Measurements from ENCODE around the gene SCART1. TPM values are rescaled to one million over a fixed set of nuclear protein-coding genes. Genes with fewer than 3 reads are reported as not detected.
"Not testable (repeated sequence)": the region's sequence is repeated elsewhere in the genome, so short reads cannot be mapped to it uniquely, and the experiment has no call there.

SCART1 gene
- total RNA-seq, 2 experiments from 2014 or later = 5.0 to 5.2 TPM

GRCh38 chr10:133411523-133412380, 42.0 kb upstream of the SCART1 start:
- H3K27ac Mint-ChIP-seq = no peak overlapping the region
- no peaks in the 10 kb centered on the region for H3K27me3 ChIP-seq (ENCODE audit: control insufficient read depth in 1 of 2, insufficient read depth in 2 of 2, low read length in 2 of 2)
- intact Hi-C loops (cut with DNase I, micrococcal nuclease) = no loop called here
- no peak overlapping the region for H3K27ac ChIP-seq (ENCODE audit: low read depth in 1 of 2, low read length in 2 of 2)
- H3K36me3 Mint-ChIP-seq (ENCODE audit: low read depth) = peaks cover 88% of the 10 kb centered on the region
- no peak for ATAC-seq (ENCODE audit: poor library complexity)
- CTCF ChIA-PET = no interaction called here
- POLR2A ChIA-PET = no interaction called here
- no peaks in the 10 kb centered on the region for H3K4me1 ChIP-seq (ENCODE audit: insufficient read depth, low read length)
- TF ChIP-seq, protein P1, sequence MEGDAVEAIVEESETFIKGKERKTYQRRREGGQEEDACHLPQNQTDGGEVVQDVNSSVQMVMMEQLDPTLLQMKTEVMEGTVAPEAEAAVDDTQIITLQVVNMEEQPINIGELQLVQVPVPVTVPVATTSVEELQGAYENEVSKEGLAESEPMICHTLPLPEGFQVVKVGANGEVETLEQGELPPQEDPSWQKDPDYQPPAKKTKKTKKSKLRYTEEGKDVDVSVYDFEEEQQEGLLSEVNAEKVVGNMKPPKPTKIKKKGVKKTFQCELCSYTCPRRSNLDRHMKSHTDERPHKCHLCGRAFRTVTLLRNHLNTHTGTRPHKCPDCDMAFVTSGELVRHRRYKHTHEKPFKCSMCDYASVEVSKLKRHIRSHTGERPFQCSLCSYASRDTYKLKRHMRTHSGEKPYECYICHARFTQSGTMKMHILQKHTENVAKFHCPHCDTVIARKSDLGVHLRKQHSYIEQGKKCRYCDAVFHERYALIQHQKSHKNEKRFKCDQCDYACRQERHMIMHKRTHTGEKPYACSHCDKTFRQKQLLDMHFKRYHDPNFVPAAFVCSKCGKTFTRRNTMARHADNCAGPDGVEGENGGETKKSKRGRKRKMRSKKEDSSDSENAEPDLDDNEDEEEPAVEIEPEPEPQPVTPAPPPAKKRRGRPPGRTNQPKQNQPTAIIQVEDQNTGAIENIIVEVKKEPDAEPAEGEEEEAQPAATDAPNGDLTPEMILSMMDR (IDR thresholded peaks at IDR 0.05) = no peak
- no peaks in the 10 kb centered on the region for H3K27me3 Mint-ChIP-seq
- DNase-seq = no peak
- H3K4me1 Mint-ChIP-seq (ENCODE audit: low read depth) = peaks cover 32% of the 10 kb centered on the region
- H3K9me3 ChIP-seq (ENCODE audit: control insufficient read depth in 1 of 2, insufficient read depth in 1 of 2, low read length in 2 of 2) = peaks cover 20 to 25% of the 10 kb centered on the region in 2 experiments
- no peak overlapping the region for H3K4me3 Mint-ChIP-seq
- H3K4me3 ChIP-seq (ENCODE audit: low read length) = no peak overlapping the region
- peaks cover 13% of the 10 kb centered on the region for H3K9me3 Mint-ChIP-seq
- H3K36me3 ChIP-seq (ENCODE audit: insufficient read depth, low read length) = peaks cover 42% of the 10 kb centered on the region

- Mint-ChIP-seq H3K27ac (no peak overlapping the region), H3K4me3 (no peak overlapping the region), H3K4me1 (ENCODE audit: low read depth) (peaks cover 27% of the 10 kb centered on the region), H3K9me3 (peaks cover 13% of the 10 kb centered on the region), H3K36me3 (ENCODE audit: low read depth) (peaks cover 82% of the 10 kb centered on the region), H3K27me3 (no peaks in the 10 kb centered on the region)
- no peak overlapping the region for H3K4me3 ChIP-seq (ENCODE audit: low read length)
- TF ChIP-seq, protein P1 (IDR thresholded peaks at IDR 0.05) = no peak
- H3K9me3 ChIP-seq (ENCODE audit: control insufficient read depth in 1 of 2, insufficient read depth in 1 of 2, low read length in 2 of 2) = peaks cover 20 to 25% of the 10 kb centered on the region in 2 experiments
- peaks cover 42% of the 10 kb centered on the region for H3K36me3 ChIP-seq (ENCODE audit: insufficient read depth, low read length)
- H3K27ac ChIP-seq (ENCODE audit: low read depth in 1 of 2, low read length in 2 of 2) = no peak overlapping the region
- ChIA-PET CTCF (no interaction called here), POLR2A (no interaction called here)
- H3K4me1 ChIP-seq (ENCODE audit: insufficient read depth, low read length) = no peaks in the 10 kb centered on the region
- DNase-seq (no peak), ATAC-seq (ENCODE audit: poor library complexity) (no peak)
- intact Hi-C loops (cut with DNase I, micrococcal nuclease) = no loop called here
- no peaks in the 10 kb centered on the region for H3K27me3 ChIP-seq (ENCODE audit: control insufficient read depth in 1 of 2, insufficient read depth in 2 of 2, low read length in 2 of 2)
These were observed 41.4 kb upstream of the SCART1 start for GRCh38 chr10:133412381-133412711.

- DNase-seq; H3K4me3 Mint-ChIP-seq; intact Hi-C loops (cut with DNase I, micrococcal nuclease); H3K4me1 Mint-ChIP-seq (ENCODE audit: low read depth); H3K27me3 Mint-ChIP-seq; CTCF ChIA-PET; H3K27ac Mint-ChIP-seq; H3K27ac ChIP-seq (ENCODE audit: low read depth in 1 of 2, low read length in 2 of 2); H3K4me1 ChIP-seq (ENCODE audit: insufficient read depth, low read length); ATAC-seq (ENCODE audit: poor library complexity); H3K4me3 ChIP-seq (ENCODE audit: low read length); H3K27me3 ChIP-seq (ENCODE audit: control insufficient read depth in 1 of 2, insufficient read depth in 2 of 2, low read length in 2 of 2); POLR2A ChIA-PET: not testable (repeated sequence)
- Mint-ChIP-seq H3K36me3 (ENCODE audit: low read depth) (peaks cover 74% of the 10 kb centered on the region), H3K9me3 (peaks cover 13% of the 10 kb centered on the region)
- Histone ChIP-seq H3K9me3 (ENCODE audit: control insufficient read depth in 1 of 2, insufficient read depth in 1 of 2, low read length in 2 of 2) (peaks cover 20 to 25% of the 10 kb centered on the region in 2 experiments), H3K36me3 (ENCODE audit: insufficient read depth, low read length) (peaks cover 47% of the 10 kb centered on the region)
These were observed 39.3 kb upstream of the SCART1 start for GRCh38 chr10:133414401-133414800.

- no peak for ATAC-seq (ENCODE audit: poor library complexity)
- peaks cover 73% of the 10 kb centered on the region for H3K36me3 Mint-ChIP-seq (ENCODE audit: low read depth)
- H3K27ac Mint-ChIP-seq = no peak overlapping the region
- H3K4me3 Mint-ChIP-seq = no peak overlapping the region
- peaks cover 44% of the 10 kb centered on the region for H3K36me3 ChIP-seq (ENCODE audit: insufficient read depth, low read length)
- H3K9me3 Mint-ChIP-seq = peaks cover 13% of the 10 kb centered on the region
- H3K9me3 ChIP-seq (ENCODE audit: control insufficient read depth in 1 of 2, insufficient read depth in 1 of 2, low read length in 2 of 2) = peaks cover 17 to 20% of the 10 kb centered on the region in 2 experiments
- H3K27ac ChIP-seq (ENCODE audit: low read depth in 1 of 2, low read length in 2 of 2) = no peak overlapping the region
- peaks cover 5% of the 10 kb centered on the region for H3K4me1 Mint-ChIP-seq (ENCODE audit: low read depth)
- H3K4me1 ChIP-seq (ENCODE audit: insufficient read depth, low read length) = no peaks in the 10 kb centered on the region
- no peaks in the 10 kb centered on the region for H3K27me3 Mint-ChIP-seq
- TF ChIP-seq, protein P1 (IDR thresholded peaks at IDR 0.05) = no peak
- H3K27me3 ChIP-seq (ENCODE audit: control insufficient read depth in 1 of 2, insufficient read depth in 2 of 2, low read length in 2 of 2) = no peaks in the 10 kb centered on the region
- POLR2A ChIA-PET = no interaction called here
- intact Hi-C loops (cut with DNase I, micrococcal nuclease) = no loop called here
- DNase-seq = no peak
- H3K4me3 ChIP-seq (ENCODE audit: low read length) = no peak overlapping the region
- CTCF ChIA-PET = no interaction called here
These were observed 38.0 kb upstream of the SCART1 start for GRCh38 chr10:133415752-133416151.

Measured in CD4-positive, alpha-beta T cell (primary cell).